ENCODE results near the gene NEAT1.

DNA sequence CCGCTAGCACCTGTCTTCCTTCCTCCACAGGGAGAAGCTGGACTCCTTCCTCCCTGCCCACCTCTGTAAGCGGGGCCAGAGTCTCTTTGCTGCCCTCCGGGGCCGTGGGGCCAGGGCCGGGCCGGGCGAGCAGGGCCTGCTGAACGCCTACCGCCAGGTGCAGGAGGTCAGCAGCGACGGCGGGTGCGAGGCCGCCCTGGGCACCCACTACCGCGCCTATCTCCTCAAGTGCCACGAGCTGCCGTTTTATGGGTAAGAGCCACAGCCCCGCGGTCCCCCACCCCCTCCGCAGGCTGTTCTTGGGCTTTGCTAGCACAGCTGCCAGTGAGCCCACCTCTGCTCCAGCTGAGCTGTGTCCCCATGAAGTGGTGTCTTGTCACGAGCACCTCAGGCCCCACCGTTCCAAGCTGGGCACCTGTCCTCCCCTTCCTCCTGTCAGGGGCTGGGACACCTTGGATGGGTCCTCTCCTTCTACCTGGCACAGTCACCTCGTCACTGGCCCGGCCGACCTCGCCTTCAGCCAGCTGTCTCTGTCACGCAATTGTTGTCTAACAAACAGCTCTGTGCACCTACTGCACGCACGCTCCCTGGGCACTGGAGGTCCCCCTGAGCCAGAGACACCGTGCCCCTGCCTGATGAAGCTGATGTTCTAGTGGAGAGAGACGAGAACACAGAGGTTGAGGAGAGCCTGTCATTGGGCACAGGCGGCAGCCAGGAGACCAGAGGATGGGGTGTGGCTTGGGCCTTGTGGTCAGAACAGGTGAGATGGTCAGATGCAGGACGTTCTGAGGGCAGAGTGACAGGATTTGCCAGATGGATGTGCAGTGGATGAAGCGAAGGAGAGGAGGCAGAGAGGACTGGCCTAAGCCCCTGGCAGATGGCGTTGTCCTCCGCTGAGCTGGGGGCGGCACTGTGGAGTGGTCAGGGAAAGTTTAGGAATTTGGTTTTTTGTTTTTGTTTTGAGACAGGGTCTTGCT lies 25.5 kb upstream of the NEAT1 start:
- TF ChIP-seq, protein P1, sequence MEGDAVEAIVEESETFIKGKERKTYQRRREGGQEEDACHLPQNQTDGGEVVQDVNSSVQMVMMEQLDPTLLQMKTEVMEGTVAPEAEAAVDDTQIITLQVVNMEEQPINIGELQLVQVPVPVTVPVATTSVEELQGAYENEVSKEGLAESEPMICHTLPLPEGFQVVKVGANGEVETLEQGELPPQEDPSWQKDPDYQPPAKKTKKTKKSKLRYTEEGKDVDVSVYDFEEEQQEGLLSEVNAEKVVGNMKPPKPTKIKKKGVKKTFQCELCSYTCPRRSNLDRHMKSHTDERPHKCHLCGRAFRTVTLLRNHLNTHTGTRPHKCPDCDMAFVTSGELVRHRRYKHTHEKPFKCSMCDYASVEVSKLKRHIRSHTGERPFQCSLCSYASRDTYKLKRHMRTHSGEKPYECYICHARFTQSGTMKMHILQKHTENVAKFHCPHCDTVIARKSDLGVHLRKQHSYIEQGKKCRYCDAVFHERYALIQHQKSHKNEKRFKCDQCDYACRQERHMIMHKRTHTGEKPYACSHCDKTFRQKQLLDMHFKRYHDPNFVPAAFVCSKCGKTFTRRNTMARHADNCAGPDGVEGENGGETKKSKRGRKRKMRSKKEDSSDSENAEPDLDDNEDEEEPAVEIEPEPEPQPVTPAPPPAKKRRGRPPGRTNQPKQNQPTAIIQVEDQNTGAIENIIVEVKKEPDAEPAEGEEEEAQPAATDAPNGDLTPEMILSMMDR (IDR thresholded peaks at IDR 0.05 in 4 of 5, conservative IDR thresholded peaks at IDR 0.05 in 1 of 5): no peak
- no peak for TF ChIP-seq POLR2A (IDR thresholded peaks at IDR 0.05)

Measured in gastrocnemius medialis (tissue), 4 donors.